Neural crest cell (in vitro differentiated cells): ENCODE measurements around the gene COL4A4. TPM values are rescaled to one million over a fixed set of nuclear protein-coding genes. Genes with fewer than 3 reads are reported as not detected.

Experiments
- DNase-seq: peaks from one replicate; pipeline ENCODE4 v3.0.0; 2021; ENCODE audit warnings: low read depth, mixed read lengths, low spot score
- H3K27ac Mint-ChIP-seq: one replicate; pipeline ENCODE4 v1.8.0; 2021; ENCODE audit warnings: mild to moderate bottlenecking, mixed read lengths; ENCODE audit not compliant: unreplicated experiment
- H3K27me3 Mint-ChIP-seq: 2 replicates; pipeline ENCODE4 v1.8.0; 2021; ENCODE audit warnings: low read depth, mild to moderate bottlenecking, mixed read lengths
- H3K36me3 Mint-ChIP-seq: 2 replicates; pipeline ENCODE4 v1.8.0; 2021; ENCODE audit warnings: low read depth, mild to moderate bottlenecking, mixed read lengths
- H3K4me1 Mint-ChIP-seq: 2 replicates; pipeline ENCODE4 v1.8.0; 2021; ENCODE audit warnings: mixed read lengths
- H3K4me3 Mint-ChIP-seq: one replicate; pipeline ENCODE4 v1.8.0; 2021; ENCODE audit warnings: mild to moderate bottlenecking, mixed read lengths
- H3K9me3 Mint-ChIP-seq: 2 replicates; pipeline ENCODE4 v1.8.0; 2021; ENCODE audit warnings: mixed read lengths
- CTCF ChIP-seq: fragments of 200-600 bp; sonication (generic); conservative IDR thresholded peaks from 2 replicates; pipeline ENCODE4 v1.5.0; 2021; ENCODE audit warnings: antibody characterized with exemption, mild to moderate bottlenecking
- total RNA-seq: library from RNA; stranded (reverse); gene quantifications from 2 replicates; pipeline ENCODE4 v1.2.1, GENCODE V29; 2021

The COL4A4 gene
- total RNA-seq, 1 donor from 2014 or later, result 0.19 TPM

GRCh38 chr2:226965376-226965775 is 198.6 kb downstream of the COL4A4 start:
- H3K4me1 Mint-ChIP-seq, result peaks cover 4% of the 10 kb centered on the region
- H3K9me3 Mint-ChIP-seq, result no peaks in the 10 kb centered on the region
- TF ChIP-seq CTCF, result no peak
- H3K36me3 Mint-ChIP-seq, result no peaks in the 10 kb centered on the region
- no peak overlapping the region for H3K4me3 Mint-ChIP-seq
- DNase-seq, result no peak
- H3K27me3 Mint-ChIP-seq, result no peaks in the 10 kb centered on the region
- H3K27ac Mint-ChIP-seq, result no peak overlapping the region

- H3K9me3 Mint-ChIP-seq, result peaks cover 6% of the 10 kb centered on the region
- no peaks in the 10 kb centered on the region for H3K27me3 Mint-ChIP-seq
- no peak for DNase-seq
- H3K27ac Mint-ChIP-seq, result no peak overlapping the region
- TF ChIP-seq CTCF, result no peak
- peaks cover 4% of the 10 kb centered on the region for H3K36me3 Mint-ChIP-seq
- no peaks in the 10 kb centered on the region for H3K4me1 Mint-ChIP-seq
- no peak overlapping the region for H3K4me3 Mint-ChIP-seq
These were observed 200.5 kb downstream of the COL4A4 start for GRCh38 chr2:226963528-226963927.

- H3K4me3 Mint-ChIP-seq, result no peak overlapping the region
- no peak for TF ChIP-seq CTCF
- H3K36me3 Mint-ChIP-seq, result peaks cover 11% of the 10 kb centered on the region
- peaks cover 9% of the 10 kb centered on the region for H3K9me3 Mint-ChIP-seq
- no peak for DNase-seq
- H3K27ac Mint-ChIP-seq, result no peak overlapping the region
- H3K27me3 Mint-ChIP-seq, result no peaks in the 10 kb centered on the region
- no peaks in the 10 kb centered on the region for H3K4me1 Mint-ChIP-seq
These were observed 201.7 kb downstream of the COL4A4 start for GRCh38 chr2:226962176-226962773.

DNA sequence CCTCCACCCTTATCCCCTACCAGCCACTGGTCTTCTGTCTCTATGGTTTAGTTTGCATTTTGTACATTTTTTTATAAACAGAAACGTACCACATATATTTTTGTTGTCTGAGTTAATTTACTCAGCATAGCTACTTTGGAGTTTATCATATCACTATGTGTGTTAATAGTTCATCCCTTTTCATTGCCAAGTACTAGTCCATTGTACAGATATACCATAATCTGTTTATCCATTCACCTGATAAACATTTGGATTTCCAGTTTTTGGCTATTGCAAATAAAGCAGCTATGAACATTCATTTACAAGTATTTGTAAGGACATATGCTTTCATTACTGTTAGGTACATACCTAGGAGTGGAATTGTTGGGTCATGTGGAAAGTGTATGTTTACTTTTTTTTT is 204.6 kb downstream of the COL4A4 start:
- TF ChIP-seq CTCF, result no peak
- peaks cover 9% of the 10 kb centered on the region for H3K9me3 Mint-ChIP-seq
- H3K36me3 Mint-ChIP-seq, result peaks cover 16% of the 10 kb centered on the region
- H3K27me3 Mint-ChIP-seq, result no peaks in the 10 kb centered on the region
- peaks cover 9% of the 10 kb centered on the region for H3K4me1 Mint-ChIP-seq
- no peak for DNase-seq
- H3K27ac Mint-ChIP-seq, result no peak overlapping the region
- H3K4me3 Mint-ChIP-seq, result no peak overlapping the region

DNA sequence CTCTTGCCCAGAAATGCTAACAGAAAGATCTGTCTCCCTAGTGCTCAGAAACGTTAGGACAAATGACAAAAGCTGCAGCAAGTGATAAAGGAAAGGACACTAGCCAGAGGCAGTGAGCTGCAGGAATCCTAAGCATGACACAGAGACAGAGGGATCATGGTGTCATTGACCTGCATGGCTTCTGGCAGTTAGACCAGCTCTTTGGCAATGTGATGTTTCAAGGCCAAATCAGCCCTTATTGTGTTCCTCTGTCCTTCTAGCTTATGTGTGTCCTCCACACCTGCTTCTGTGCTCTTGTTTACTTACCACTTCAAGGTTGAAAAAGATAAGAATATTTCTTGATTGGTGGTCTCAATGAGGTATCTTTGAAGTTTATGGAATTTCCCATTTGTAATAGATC is 207.3 kb downstream of the COL4A4 start:
- no peaks in the 10 kb centered on the region for H3K27me3 Mint-ChIP-seq
- H3K27ac Mint-ChIP-seq, result no peak overlapping the region
- no peak for TF ChIP-seq CTCF
- H3K4me3 Mint-ChIP-seq, result no peak overlapping the region
- peaks cover 9% of the 10 kb centered on the region for H3K9me3 Mint-ChIP-seq
- peaks cover 16% of the 10 kb centered on the region for H3K36me3 Mint-ChIP-seq
- peaks cover 9% of the 10 kb centered on the region for H3K4me1 Mint-ChIP-seq
- DNase-seq, result no peak
